ENCODE measurements around the gene HRAS. TPM values are rescaled to one million over a fixed set of nuclear protein-coding genes. Genes with fewer than 3 reads are reported as not detected.

Gene HRAS
- total and polyA plus RNA-seq, 2 experiments from 2014 or later = 49.6 to 97.8 TPM

DNA sequence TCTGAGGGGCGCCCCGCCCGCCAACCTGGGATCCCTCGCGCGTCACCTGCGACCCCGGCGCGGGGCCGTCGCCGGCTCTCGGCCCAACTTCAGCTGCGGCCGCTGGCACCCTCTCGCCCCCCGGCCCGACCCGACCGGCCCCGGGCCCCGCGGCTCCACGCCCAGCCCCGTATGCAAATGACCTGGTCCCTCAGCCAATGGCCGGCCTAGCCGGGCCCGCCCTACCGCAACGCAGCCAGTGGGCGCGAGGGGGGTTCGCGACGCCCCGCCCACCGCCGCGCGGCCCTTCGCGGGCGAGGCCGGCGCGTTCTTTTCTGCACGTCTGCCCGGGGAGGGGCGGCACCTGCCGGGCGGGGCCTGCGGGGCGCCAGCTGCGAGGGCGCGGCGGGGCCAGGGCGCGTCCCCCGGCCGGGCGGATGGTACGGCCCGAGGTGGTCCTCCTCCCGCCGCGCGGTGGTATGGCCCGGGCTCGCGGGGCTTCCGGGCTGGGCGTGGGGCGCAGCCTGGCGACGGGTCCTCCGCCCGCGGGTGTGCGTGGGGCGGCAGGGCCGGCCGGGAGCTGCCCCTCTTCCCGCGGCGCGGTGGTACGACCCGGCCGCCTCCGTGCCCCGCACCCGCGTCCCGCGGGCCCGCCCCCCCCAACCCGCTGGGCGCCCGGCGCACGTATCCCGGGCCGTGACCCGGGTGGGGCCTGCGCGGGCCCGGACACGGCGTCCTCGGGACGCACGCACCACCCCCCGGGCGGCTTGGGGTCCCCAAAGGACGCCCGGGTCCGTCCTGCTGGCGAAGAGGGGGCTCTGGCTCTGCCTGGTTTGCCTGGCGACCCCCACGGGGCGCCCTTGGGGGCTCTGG, 33.2 kb upstream of the HRAS start:
- TF ChIP-seq, protein P1, sequence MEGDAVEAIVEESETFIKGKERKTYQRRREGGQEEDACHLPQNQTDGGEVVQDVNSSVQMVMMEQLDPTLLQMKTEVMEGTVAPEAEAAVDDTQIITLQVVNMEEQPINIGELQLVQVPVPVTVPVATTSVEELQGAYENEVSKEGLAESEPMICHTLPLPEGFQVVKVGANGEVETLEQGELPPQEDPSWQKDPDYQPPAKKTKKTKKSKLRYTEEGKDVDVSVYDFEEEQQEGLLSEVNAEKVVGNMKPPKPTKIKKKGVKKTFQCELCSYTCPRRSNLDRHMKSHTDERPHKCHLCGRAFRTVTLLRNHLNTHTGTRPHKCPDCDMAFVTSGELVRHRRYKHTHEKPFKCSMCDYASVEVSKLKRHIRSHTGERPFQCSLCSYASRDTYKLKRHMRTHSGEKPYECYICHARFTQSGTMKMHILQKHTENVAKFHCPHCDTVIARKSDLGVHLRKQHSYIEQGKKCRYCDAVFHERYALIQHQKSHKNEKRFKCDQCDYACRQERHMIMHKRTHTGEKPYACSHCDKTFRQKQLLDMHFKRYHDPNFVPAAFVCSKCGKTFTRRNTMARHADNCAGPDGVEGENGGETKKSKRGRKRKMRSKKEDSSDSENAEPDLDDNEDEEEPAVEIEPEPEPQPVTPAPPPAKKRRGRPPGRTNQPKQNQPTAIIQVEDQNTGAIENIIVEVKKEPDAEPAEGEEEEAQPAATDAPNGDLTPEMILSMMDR (IDR thresholded peaks at IDR 0.05; ENCODE audit: low read depth, low read length) = no peak
- peak; percentile 94 to 97 for DNase-seq (ENCODE audit: low read depth in 1 of 2, low spot score in 1 of 2)
- Histone ChIP-seq H3K27ac (peak overlapping the region; percentile 77), H3K4me1 (ENCODE audit: low read depth) (peaks cover 25% of the 10 kb centered on the region), H3K36me3 (peaks cover 5% of the 10 kb centered on the region), H3K9me3 (ENCODE audit: low read depth) (no peaks in the 10 kb centered on the region), H3K27me3 (no peaks in the 10 kb centered on the region), H3K4me3 (peak overlapping the region; percentile 95)

DNA sequence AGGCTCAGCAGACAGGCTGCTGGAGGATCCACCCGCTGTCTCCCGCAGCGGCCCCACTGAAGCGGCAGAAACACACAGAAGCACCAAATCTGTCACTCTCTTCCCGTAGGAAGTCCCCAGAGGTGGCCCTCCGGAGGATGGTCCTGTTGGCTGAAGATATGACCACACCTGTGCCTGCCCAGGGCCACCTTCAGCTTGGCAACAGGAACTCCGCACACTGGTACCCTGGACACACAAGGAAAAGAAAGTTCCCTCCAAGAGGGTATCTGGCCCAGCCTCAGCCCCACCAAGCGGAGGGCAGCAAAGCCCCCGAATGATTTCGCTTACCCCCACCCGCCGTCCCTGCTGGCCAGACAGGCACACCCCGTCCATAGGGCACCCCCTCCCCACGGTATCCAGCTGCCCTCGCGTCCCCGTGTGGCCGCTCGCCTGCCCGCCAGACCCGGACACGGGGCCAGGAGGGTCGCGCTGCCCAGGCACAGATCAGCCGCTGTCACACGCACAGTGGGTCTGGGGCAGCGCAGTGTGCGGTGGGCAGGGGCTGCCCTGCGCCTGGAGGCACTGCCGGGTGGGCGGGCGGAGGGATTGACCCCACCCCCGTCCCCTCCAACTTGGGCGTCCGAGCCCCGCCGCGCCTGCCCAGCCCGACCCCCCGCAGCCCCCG, 32.4 kb upstream of the HRAS start:
- Histone ChIP-seq H3K4me1 (ENCODE audit: low read depth) (peaks cover 21% of the 10 kb centered on the region), H3K27ac (peak overlapping the region; percentile 76), H3K9me3 (ENCODE audit: low read depth) (no peaks in the 10 kb centered on the region), H3K36me3 (peaks cover 5% of the 10 kb centered on the region), H3K4me3 (peak overlapping the region; percentile 95), H3K27me3 (no peaks in the 10 kb centered on the region)
- TF ChIP-seq, protein P1 (IDR thresholded peaks at IDR 0.05; ENCODE audit: low read depth, low read length) = no peak
- DNase-seq (ENCODE audit: low read depth in 1 of 2, low spot score in 1 of 2) = no peak

- no peak for DNase-seq (ENCODE audit: low read depth in 1 of 2, low spot score in 1 of 2)
Measured at GRCh38 chr11:567011-567628, 31.7 kb upstream of the HRAS start.

GRCh38 chr11:565921-566509, 30.6 kb upstream of the HRAS start:
- peak overlapping the region; percentile 76 for H3K27ac ChIP-seq
- no peak overlapping the region for H3K4me3 ChIP-seq
- TF ChIP-seq, protein P1 (IDR thresholded peaks at IDR 0.05; ENCODE audit: low read depth, low read length) = no peak
- no peak for DNase-seq (ENCODE audit: low read depth in 1 of 2, low spot score in 1 of 2)
- H3K9me3 ChIP-seq (ENCODE audit: low read depth) = no peaks in the 10 kb centered on the region
- H3K27me3 ChIP-seq = no peaks in the 10 kb centered on the region
- H3K4me1 ChIP-seq (ENCODE audit: low read depth) = peaks cover 21% of the 10 kb centered on the region
- H3K36me3 ChIP-seq = peaks cover 5% of the 10 kb centered on the region

More at GRCh38 chr11:567011-567628, 31.7 kb upstream of the HRAS start:
- H3K9me3 ChIP-seq (ENCODE audit: low read depth) = no peaks in the 10 kb centered on the region
- peaks cover 5% of the 10 kb centered on the region for H3K36me3 ChIP-seq
- TF ChIP-seq, protein P1 (IDR thresholded peaks at IDR 0.05; ENCODE audit: low read depth, low read length) = no peak
- H3K4me3 ChIP-seq = peak overlapping the region; percentile 95
- peaks cover 21% of the 10 kb centered on the region for H3K4me1 ChIP-seq (ENCODE audit: low read depth)
- no peak overlapping the region for H3K27ac ChIP-seq
- H3K27me3 ChIP-seq = no peaks in the 10 kb centered on the region

GRCh38 chr11:563812-564578, 28.6 kb upstream of the HRAS start:
- Histone ChIP-seq H3K27me3 (no peaks in the 10 kb centered on the region), H3K4me3 (no peak overlapping the region), H3K27ac (no peak overlapping the region), H3K9me3 (ENCODE audit: low read depth) (no peaks in the 10 kb centered on the region), H3K36me3 (peaks cover 5% of the 10 kb centered on the region), H3K4me1 (ENCODE audit: low read depth) (peaks cover 18% of the 10 kb centered on the region)
- TF ChIP-seq, protein P1 (IDR thresholded peaks at IDR 0.05; ENCODE audit: low read depth, low read length) = no peak
- no peak for DNase-seq (ENCODE audit: low read depth in 1 of 2, low spot score in 1 of 2)

All from cardiac muscle cell (in vitro differentiated cells and primary cell).